ENCODE data around the gene MBD5. TPM values are rescaled to one million over a fixed set of nuclear protein-coding genes. Genes with fewer than 3 reads are reported as not detected.

MBD5 gene
- polyA plus RNA-seq, 1 of the 3 experiments (the other 2 are of a cell fraction): 7.4 TPM

GRCh38 chr2:148027822-148028221, 6.9 kb downstream of the MBD5 start:
- H2AFZ ChIP-seq (ENCODE audit: low read depth): no peak overlapping the region
- H3K4me1 ChIP-seq (ENCODE audit: control insufficient read depth in 1 of 2, insufficient read depth in 2 of 2, low read depth in 1 of 2, low read length in 1 of 2): peaks cover 0 to 12% of the 10 kb centered on the region in 2 experiments; a peak in 3 of 4 replicates
- CTCF ChIA-PET: interaction anchor here (0.6 to 1.1 kb wide), 2 partner anchors 9 to 10 kb away, joined by 4 read pairs; no protein-coding TSS in a partner anchor
- H3K9ac ChIP-seq: no peak overlapping the region
- peaks cover 0 to 4% of the 10 kb centered on the region in 2 experiments for H3K36me3 ChIP-seq (replicated peaks in 1 of 2; ENCODE audit: control insufficient read depth in 1 of 2, insufficient read depth in 2 of 2, low read length in 1 of 2)
- no peaks in the 10 kb centered on the region; the same call in 1 of the 2 replicates for H4K20me1 ChIP-seq (ENCODE audit: insufficient read depth)
- no peak overlapping the region; a peak in 1 of 4 replicates for H3K27ac ChIP-seq (ENCODE audit: low read depth in 2 of 2, low read length in 1 of 2)
- no peaks in the 10 kb centered on the region for H3K9me2 ChIP-seq
- TF ChIP-seq SMC3 (IDR thresholded peaks at IDR 0.05; ENCODE audit: low read depth, low read length): no peak
- TF ChIP-seq MXI1 (IDR thresholded peaks at IDR 0.05; ENCODE audit: low read depth, low read length): no peak
- no peak for TF ChIP-seq CTCF (IDR thresholded peaks at IDR 0.05)
- no peak for TF ChIP-seq TAF1 (IDR thresholded peaks at IDR 0.05; ENCODE audit: borderline replicate concordance, low read depth, low read length)
- no peaks in the 10 kb centered on the region for H3K9me3 ChIP-seq
- H3F3A ChIP-seq (replicated peaks; ENCODE audit: insufficient read depth): peaks cover 3% of the 10 kb centered on the region
- no peaks in the 10 kb centered on the region for H3K27me3 ChIP-seq (ENCODE audit: insufficient read depth)
- no peak overlapping the region for H3K4me2 ChIP-seq
- H3K4me3 ChIP-seq (ENCODE audit: low read depth in 2 of 2, low read length in 1 of 2): no peak overlapping the region
- H3K79me2 ChIP-seq (ENCODE audit: insufficient read depth): peaks cover 79% of the 10 kb centered on the region
- no peak for DNase-seq
- 69% methylated on average over 1 of the region's 1 CpG for WGBS (ENCODE audit: low lambda C conversion rate)
- POLR2A ChIA-PET: no interaction called here

- Histone ChIP-seq H3K27ac (ENCODE audit: low read depth in 2 of 2, low read length in 1 of 2) (no peak overlapping the region; a peak in 1 of 4 replicates), H3K79me2 (ENCODE audit: insufficient read depth) (peaks cover 70% of the 10 kb centered on the region), H3K4me2 (no peak overlapping the region), H3K36me3 (replicated peaks in 1 of 2; ENCODE audit: control insufficient read depth in 1 of 2, insufficient read depth in 2 of 2, low read length in 1 of 2) (peaks cover 0 to 4% of the 10 kb centered on the region in 2 experiments), H3K4me1 (ENCODE audit: control insufficient read depth in 1 of 2, insufficient read depth in 2 of 2, low read depth in 1 of 2, low read length in 1 of 2) (peaks cover 0 to 2% of the 10 kb centered on the region in 2 experiments; a peak in 3 of 4 replicates), H3K4me3 (ENCODE audit: low read depth in 2 of 2, low read length in 1 of 2) (no peak overlapping the region), H3F3A (replicated peaks; ENCODE audit: insufficient read depth) (peaks cover 3% of the 10 kb centered on the region), H3K27me3 (ENCODE audit: insufficient read depth) (no peaks in the 10 kb centered on the region), H3K9me2 (no peaks in the 10 kb centered on the region), H2AFZ (ENCODE audit: low read depth) (no peak overlapping the region), H3K9ac (no peak overlapping the region), H3K9me3 (no peaks in the 10 kb centered on the region), H4K20me1 (ENCODE audit: insufficient read depth) (no peaks in the 10 kb centered on the region; the same call in 1 of the 2 replicates)
- WGBS (ENCODE audit: low lambda C conversion rate): 94% methylated on average over 1 of the region's 1 CpG
- TF ChIP-seq IRF3 (IDR thresholded peaks at IDR 0.05; ENCODE audit: low read depth, low read length) (no peak), GABPA (IDR thresholded peaks at IDR 0.05; ENCODE audit: low read depth) (no peak)
- DNase-seq: no peak
- CTCF ChIA-PET: interaction anchor here (0.6 to 1.1 kb wide), 3 partner anchors 9 to 480 kb away, joined by 3 to 4 read pairs (median 4); no protein-coding TSS in a partner anchor
- POLR2A ChIA-PET: no interaction called here
Observed at GRCh38 chr2:148028781-148029180, 7.9 kb downstream of the MBD5 start.

- TF ChIP-seq MEF2A (IDR thresholded peaks at IDR 0.05; ENCODE audit: borderline replicate concordance, low read depth): no peak
- no peak for TF ChIP-seq NRF1 (IDR thresholded peaks at IDR 0.05; ENCODE audit: low read depth, low read length)
- no peak for TF ChIP-seq CTCF (IDR thresholded peaks at IDR 0.05)
- TF ChIP-seq MAX (IDR thresholded peaks at IDR 0.05; ENCODE audit: low read depth): no peak
- TF ChIP-seq YY1 (IDR thresholded peaks at IDR 0.05; ENCODE audit: low read depth): no peak
- Histone ChIP-seq H2AFZ (ENCODE audit: low read depth) (no peak overlapping the region), H3K4me1 (ENCODE audit: control insufficient read depth in 1 of 2, insufficient read depth in 2 of 2, low read depth in 1 of 2, low read length in 1 of 2) (no peaks in the 10 kb centered on the region; a peak in 2 of 4 replicates), H3K27ac (ENCODE audit: low read depth in 2 of 2, low read length in 1 of 2) (no peak overlapping the region), H3K27me3 (ENCODE audit: insufficient read depth) (no peaks in the 10 kb centered on the region), H3F3A (replicated peaks; ENCODE audit: insufficient read depth) (no peaks in the 10 kb centered on the region), H3K4me2 (no peak overlapping the region), H3K9me3 (no peaks in the 10 kb centered on the region), H3K9ac (no peak overlapping the region), H3K79me2 (ENCODE audit: insufficient read depth) (peaks cover 55% of the 10 kb centered on the region), H3K36me3 (replicated peaks in 1 of 2; ENCODE audit: control insufficient read depth in 1 of 2, insufficient read depth in 2 of 2, low read length in 1 of 2) (no peaks in the 10 kb centered on the region), H4K20me1 (ENCODE audit: insufficient read depth) (no peaks in the 10 kb centered on the region; the same call in 1 of the 2 replicates), H3K4me3 (ENCODE audit: low read depth in 2 of 2, low read length in 1 of 2) (no peak overlapping the region), H3K9me2 (no peaks in the 10 kb centered on the region)
- ChIA-PET POLR2A (interaction anchor here (1.1 kb wide), 1 partner anchor 10 kb away, joined by 3 read pairs; the partner anchor contains the start of genes MBD5 and ORC4), CTCF (no interaction called here)
- no peak for DNase-seq
Observed at GRCh38 chr2:148031152-148031551, 10.3 kb downstream of the MBD5 start.

Data from SK-N-SH (cell line).